KBM-7 (cell line): ENCODE data around the gene BPIFB3.
"Not testable (repeated sequence)": the region's sequence is repeated elsewhere in the genome, so short reads cannot be mapped to it uniquely, and the experiment has no call there.

Experiments
- DNase-seq: peaks from one replicate; pipeline ENCODE4 v3.0.0-alpha.2; 2015
- in situ Hi-C: fragments of 300-500 bp; cut with MboI; formaldehyde crosslinking; loops from 2 replicates; pipeline ENCODE4 v1.14.3; 2020; ENCODE audit warnings: low sequenced_read_pairs, low pct_unique_long_range_greater_than_20kb, mixed read lengths

Gene BPIFB3

GRCh38 chr20:33026779-33027759 is 26.6 kb upstream of the BPIFB3 start:
- in situ Hi-C loops: no loop called here
- DNase-seq: no peak

GRCh38 chr20:33027769-33028751 is 25.6 kb upstream of the BPIFB3 start:
- no peak for DNase-seq

GRCh38 chr20:33028875-33029274 is 24.8 kb upstream of the BPIFB3 start:
- in situ Hi-C loops: no loop called here
- DNase-seq: no peak

More at GRCh38 chr20:33027769-33028751, 25.6 kb upstream of the BPIFB3 start:
- in situ Hi-C loops: no loop called here

GRCh38 chr20:33030076-33030475 is 23.6 kb upstream of the BPIFB3 start:
- in situ Hi-C loops: no loop called here
- DNase-seq: no peak

- DNase-seq: no peak
- in situ Hi-C loops: no loop called here
Observed at GRCh38 chr20:33030569-33030968, 23.1 kb upstream of the BPIFB3 start.

- in situ Hi-C loops: no loop called here
- no peak for DNase-seq
Observed at GRCh38 chr20:33031531-33031930, 22.2 kb upstream of the BPIFB3 start, which contains the start of gene BPIFB6. BPIFB6 (plus strand) TSS chr20:33031648; CDS start chr20:33031648, 0 bp downstream.

- in situ Hi-C loops: no loop called here
Observed at GRCh38 chr20:33032555-33032954, 21.1 kb upstream of the BPIFB3 start.

GRCh38 chr20:33033381-33033780 is 20.3 kb upstream of the BPIFB3 start:
- no peak for DNase-seq
- in situ Hi-C loops: no loop called here

More at GRCh38 chr20:33032555-33032954, 21.1 kb upstream of the BPIFB3 start:
- no peak for DNase-seq

- DNase-seq: no peak
- in situ Hi-C loops: no loop called here
Observed at GRCh38 chr20:33034115-33034514, 19.6 kb upstream of the BPIFB3 start.

GRCh38 chr20:33034901-33035492 is 18.7 kb upstream of the BPIFB3 start:
- in situ Hi-C loops: no loop called here
- DNase-seq: no peak

- DNase-seq: no peak
- in situ Hi-C loops: no loop called here
Observed at GRCh38 chr20:33037456-33037855, 16.2 kb upstream of the BPIFB3 start.

GRCh38 chr20:33038243-33038642 is 15.5 kb upstream of the BPIFB3 start:
- no peak for DNase-seq
- in situ Hi-C loops: no loop called here

- no peak for DNase-seq
- in situ Hi-C loops: no loop called here
Observed at GRCh38 chr20:33042430-33042829, 11.3 kb upstream of the BPIFB3 start.

- no peak for DNase-seq
- in situ Hi-C loops: no loop called here
Observed at GRCh38 chr20:33042983-33043730, 10.5 kb upstream of the BPIFB3 start.

- in situ Hi-C loops: no loop called here
- DNase-seq: no peak
Observed at GRCh38 chr20:33043731-33044181, 9.9 kb upstream of the BPIFB3 start.

GRCh38 chr20:33045129-33045721 is 8.5 kb upstream of the BPIFB3 start:
- in situ Hi-C loops, DNase-seq: not testable (repeated sequence)

- DNase-seq: no peak
- in situ Hi-C loops: no loop called here
Observed at GRCh38 chr20:33046412-33046811, 7.3 kb upstream of the BPIFB3 start.

GRCh38 chr20:33051333-33051732 is 2.4 kb upstream of the BPIFB3 start:
- DNase-seq: no peak
- in situ Hi-C loops: no loop called here
